GM18907 (cell line): ENCODE data around the gene C12orf75.
A peak's percentile ranks its signal among the peaks of the same experiment; 100 is the strongest.
"Not testable (repeated sequence)": the region's sequence is repeated elsewhere in the genome, so short reads cannot be mapped to it uniquely, and the experiment has no call there.

Experiments used
- ATAC-seq: cut with Tn5 transposase; IDR thresholded peaks from one replicate; pipeline ENCODE4 v1.9.1; 2021; ENCODE audit warnings: mild to moderate bottlenecking, moderate library complexity; ENCODE audit not compliant: unreplicated experiment

The C12orf75 gene

GRCh38 chr12:105309384-105309783 is 21.1 kb upstream of the C12orf75 start:
- ATAC-seq = not testable (repeated sequence)

- ATAC-seq = not testable (repeated sequence)
Observed at GRCh38 chr12:105310476-105311085, 19.9 kb upstream of the C12orf75 start.

- not testable (repeated sequence) for ATAC-seq
Observed at GRCh38 chr12:105311936-105312335, 18.6 kb upstream of the C12orf75 start.

DNA sequence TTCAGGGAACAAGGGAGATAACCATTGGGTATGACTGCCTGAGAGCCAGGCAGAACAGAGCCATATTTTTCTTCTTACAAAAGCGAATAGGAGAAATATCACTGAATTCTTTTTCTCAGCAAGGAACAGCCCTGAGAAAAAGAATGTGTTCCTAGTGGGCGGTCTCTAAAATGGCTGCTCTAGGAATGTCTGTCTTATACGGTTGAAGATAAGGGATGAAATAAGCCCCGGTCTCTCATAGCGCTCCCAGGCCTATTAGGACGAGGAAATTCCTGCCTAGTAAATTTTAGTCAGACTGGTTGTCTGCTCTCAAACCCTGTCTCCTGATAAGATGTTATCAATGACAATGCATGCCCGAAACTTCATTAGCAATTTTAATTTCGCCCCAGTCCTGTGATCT is 16.7 kb upstream of the C12orf75 start:
- ATAC-seq = not testable (repeated sequence)

DNA sequence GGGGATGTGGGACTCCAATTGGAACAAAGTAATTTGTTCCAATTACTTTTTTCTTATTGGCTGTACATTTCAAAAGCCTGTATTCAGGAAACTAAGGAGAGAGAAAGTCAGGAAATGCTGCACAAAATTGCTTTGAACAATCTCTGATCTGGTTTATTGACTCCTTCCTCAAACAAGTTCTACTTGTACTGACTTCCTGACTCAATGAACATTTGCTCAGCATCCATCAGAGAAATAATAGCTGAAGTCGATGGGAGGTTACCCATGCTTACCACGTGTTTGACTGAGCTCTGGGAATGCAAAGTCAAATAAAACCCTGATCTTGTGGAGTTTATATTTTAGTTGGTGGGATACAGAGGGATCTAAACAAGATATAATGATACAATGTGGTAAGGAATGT is 15.4 kb upstream of the C12orf75 start:
- no peak for ATAC-seq

- ATAC-seq = no peak
Observed at GRCh38 chr12:105315726-105316125, 14.8 kb upstream of the C12orf75 start.

- no peak for ATAC-seq
Observed at GRCh38 chr12:105316931-105317852, 13.3 kb upstream of the C12orf75 start.

DNA sequence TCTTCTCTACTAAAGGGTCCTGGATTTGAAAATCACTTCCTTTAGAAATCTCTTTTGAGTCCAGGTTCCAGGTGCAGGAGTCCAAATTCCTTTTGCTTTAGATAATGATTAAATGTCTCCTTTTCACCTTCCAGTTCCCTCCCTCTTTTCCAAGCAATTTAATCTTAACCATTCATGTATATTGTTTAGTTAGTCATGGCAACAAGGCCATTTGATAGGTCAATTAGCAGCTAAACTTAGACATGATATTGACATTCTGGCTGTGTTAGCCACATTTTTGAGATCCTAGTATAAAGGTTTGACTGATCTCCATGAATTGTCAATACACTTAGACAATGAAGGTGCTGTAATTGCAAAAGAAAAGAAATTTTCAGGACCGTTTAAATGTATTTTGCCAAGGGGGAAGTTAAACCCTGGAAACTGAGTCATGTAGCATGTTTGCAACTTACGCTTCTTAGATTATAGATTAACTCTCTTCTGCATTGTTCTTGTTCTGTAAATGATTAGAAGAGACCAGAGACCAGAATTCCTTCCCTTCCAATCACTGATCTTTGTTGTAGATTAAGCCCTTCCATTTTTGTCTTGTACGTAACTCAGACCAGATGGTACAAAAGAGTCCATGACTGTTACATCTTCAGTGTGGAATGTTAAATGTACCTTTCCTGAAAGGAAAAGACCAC is 12.4 kb upstream of the C12orf75 start:
- ATAC-seq = no peak

DNA sequence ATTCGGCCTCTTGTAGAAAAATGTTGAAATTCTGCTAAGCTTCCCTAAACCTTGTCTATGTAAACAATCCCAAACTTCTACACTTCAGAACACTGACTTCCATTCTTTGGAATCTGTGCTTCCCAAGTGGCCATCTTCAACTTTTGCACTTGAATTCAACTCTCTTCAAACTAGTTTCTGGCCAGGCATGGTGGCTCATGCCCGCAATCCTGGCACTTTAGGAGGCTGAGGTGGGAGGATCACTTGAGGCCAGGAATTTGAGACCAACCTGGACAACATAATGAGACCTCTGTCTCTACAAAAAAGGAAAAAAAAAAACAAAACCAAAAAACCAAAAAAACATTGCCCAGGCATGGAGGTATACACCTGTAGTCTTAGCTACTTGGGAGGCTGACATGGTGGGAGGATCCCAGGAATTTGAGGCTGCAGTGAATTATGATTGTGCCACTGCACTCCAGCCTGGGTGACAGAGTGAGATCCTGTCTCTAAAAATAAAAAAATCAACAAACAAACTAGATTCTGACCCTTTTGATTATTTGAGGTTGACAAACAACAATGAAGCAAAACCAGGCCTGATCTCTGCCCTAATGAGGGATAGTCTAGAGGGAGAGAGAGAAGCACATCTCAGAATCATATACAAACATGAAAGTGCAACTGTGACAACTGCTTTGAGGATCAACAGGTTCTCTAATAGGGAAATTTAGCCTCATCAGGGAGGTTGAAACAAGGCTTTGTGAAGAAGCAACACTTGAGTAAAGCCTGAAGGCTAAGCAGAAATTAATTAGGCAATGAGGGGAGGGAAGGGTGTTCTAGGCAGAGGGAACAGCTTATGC is 11.6 kb upstream of the C12orf75 start:
- no peak for ATAC-seq

DNA sequence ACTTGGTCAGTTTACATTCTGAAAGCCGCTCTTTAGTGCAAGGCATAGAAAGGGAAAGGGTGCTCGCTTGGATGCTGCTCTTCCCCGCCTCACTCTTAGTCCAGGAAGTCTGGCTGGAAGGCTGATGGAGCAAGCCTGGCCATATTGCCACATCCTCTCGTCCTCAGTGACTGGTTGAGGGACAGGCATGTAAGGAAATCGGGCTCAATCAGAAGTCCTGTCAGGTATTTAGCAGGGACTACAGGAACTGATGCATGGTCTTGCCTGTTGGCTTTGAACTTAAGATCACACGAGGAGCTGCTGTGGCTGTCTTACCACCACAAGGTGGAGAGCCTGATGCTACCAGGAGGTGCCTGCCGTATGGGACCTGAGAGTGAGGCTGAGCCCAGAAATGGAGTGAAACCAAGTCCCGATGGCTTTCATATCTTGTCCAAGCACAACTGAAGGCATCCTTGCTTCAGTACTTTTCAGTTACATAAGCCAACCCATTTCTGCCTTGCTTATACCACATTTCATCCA is 10.7 kb upstream of the C12orf75 start:
- no peak for ATAC-seq

- ATAC-seq = no peak
Observed at GRCh38 chr12:105321125-105321524, 9.4 kb upstream of the C12orf75 start.

DNA sequence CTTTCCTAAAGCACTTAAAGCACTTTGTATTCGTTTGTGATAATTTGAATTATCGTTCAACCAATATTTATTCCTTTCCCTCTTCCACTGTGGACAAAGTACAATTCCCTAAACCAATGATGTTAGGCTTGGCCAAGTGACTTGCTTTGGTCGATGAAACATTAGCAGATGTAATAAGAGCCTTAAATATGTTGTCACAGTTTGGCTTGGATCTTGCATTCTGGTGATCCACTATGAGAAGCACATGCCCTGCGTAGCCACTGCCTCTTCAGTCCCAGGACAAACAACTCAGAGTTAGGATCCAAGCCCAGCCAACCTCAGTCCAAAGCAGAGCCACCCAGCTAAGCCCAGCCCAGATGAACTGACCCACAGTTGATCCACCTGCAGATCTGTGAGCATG is 8.4 kb upstream of the C12orf75 start:
- ATAC-seq = no peak

DNA sequence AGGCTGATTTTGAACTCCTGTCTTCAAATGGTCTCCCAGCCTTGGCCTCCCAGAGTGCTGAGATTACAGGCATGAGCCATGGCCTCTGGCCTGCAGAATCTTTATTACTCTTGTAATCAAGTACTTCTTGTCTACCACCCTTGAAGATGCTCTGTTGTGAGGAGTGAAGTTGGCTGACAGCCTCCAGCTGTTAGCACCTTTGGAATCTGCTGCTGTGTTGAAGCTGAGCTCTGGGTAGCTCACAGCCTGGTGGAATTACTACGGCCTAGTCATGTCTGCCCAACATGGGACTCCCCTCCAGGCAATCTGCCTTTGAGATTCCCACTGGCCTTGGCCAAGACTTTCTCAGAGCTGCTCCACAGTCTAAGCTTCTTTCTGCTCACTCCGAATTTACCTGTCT is 5.8 kb upstream of the C12orf75 start:
- ATAC-seq = no peak

- ATAC-seq = no peak
Observed at GRCh38 chr12:105325117-105325516, 5.4 kb upstream of the C12orf75 start.

GRCh38 chr12:105329926-105330282 is 587 bp upstream of the C12orf75 start:
- ATAC-seq = peak; percentile 2

GRCh38 chr12:105330931-105331804 is 677 bp downstream of the C12orf75 start:
- peak; percentile 12 for ATAC-seq

DNA sequence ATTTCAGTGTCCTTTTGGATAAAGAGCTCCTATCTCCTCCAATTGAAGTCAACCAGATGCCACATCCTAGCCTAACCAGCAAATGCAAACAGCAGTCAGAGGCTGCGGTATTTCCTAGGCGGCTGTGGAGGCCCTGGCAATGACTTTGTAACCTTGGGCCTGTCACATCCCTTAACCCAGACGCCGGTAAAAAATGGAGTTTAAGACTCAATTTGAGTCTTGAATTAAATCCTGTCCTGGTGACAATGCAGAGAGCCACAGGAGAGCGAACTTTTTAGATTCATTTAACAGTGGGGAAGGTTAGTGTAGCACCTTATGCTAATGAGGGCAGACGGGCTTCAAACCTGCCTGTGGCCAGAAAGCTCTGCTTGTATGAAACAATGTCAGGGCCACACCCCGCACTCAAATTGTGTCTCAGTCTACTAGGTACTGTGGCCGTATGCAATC is 1.3 kb downstream of the C12orf75 start:
- ATAC-seq = no peak

GRCh38 chr12:105332286-105332685 is 1.8 kb downstream of the C12orf75 start:
- not testable (repeated sequence) for ATAC-seq

GRCh38 chr12:105332925-105333324 is 2.4 kb downstream of the C12orf75 start:
- no peak for ATAC-seq

DNA sequence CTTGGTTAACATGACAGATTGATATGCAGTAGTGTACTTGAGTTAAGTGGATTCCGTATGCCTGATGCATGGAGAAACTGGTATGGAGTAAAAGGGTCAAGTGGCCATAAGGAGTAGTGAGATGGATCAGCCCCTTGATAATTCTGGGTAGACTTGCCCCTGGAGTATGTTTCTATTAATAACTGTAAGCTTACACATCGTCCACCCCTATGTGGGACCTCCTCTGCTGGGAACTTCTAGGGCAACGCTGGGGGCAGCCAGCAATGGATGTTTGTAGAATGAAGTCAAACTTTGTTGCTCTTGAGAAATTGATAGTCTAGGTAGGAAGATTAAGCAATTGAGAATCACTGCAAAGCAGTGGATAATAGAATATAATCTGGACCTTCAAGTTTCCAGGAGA is 3.5 kb downstream of the C12orf75 start:
- no peak for ATAC-seq
